ENCODE data around the gene HSPA4L.

- TF ChIP-seq POLR2A (IDR thresholded peaks at IDR 0.05) (no peak), CTCF (IDR thresholded peaks at IDR 0.05) (no peak)
Measured at GRCh38 chr4:127822430-127822829, 40.3 kb downstream of the HSPA4L start.
